GM12801 (cell line): Measurements from ENCODE around the gene SMDT1.

ENCODE experiments used
- CTCF ChIP-seq: IDR thresholded peaks from one replicate; pipeline ENCODE4 v1.5.1; 2011; ENCODE audit warnings: control low read depth; ENCODE audit not compliant: insufficient read length; ENCODE audit errors: extremely low read depth

SMDT1 gene

GRCh38 chr22:42080287-42080686 lies 787 bp downstream of the SMDT1 start:
- TF ChIP-seq CTCF, result no peak

GRCh38 chr22:42083119-42083518 lies 3.6 kb downstream of the SMDT1 start:
- TF ChIP-seq CTCF, result no peak

GRCh38 chr22:42084874-42085273 lies 5.4 kb downstream of the SMDT1 start:
- TF ChIP-seq CTCF, result no peak

GRCh38 chr22:42086051-42086450 lies 6.6 kb downstream of the SMDT1 start:
- TF ChIP-seq CTCF, result no peak

- no peak for TF ChIP-seq CTCF
Measured at GRCh38 chr22:42090596-42091454, 11.3 kb downstream of the SMDT1 start, which contains the start of gene NDUFA6. NDUFA6 (minus strand) TSS chr22:42090772; CDS start chr22:42090744, 28 bp downstream.

GRCh38 chr22:42091455-42091782 lies 11.9 kb downstream of the SMDT1 start:
- no peak for TF ChIP-seq CTCF

GRCh38 chr22:42101199-42101598 lies 21.7 kb downstream of the SMDT1 start:
- no peak for TF ChIP-seq CTCF

- TF ChIP-seq CTCF, result no peak
Measured at GRCh38 chr22:42108848-42109247, 29.3 kb downstream of the SMDT1 start.
